Measurements from ENCODE around the gene HBE1.

GRCh38 chr11:5224538-5225479, 44.9 kb downstream of the HBE1 start:
- TF ChIP-seq CTCF (IDR thresholded peaks at IDR 0.05) = no peak
- no peak for TF ChIP-seq TCF7L2 (IDR thresholded peaks at IDR 0.05; ENCODE audit: low read depth, low read length)
- no peak for TF ChIP-seq POLR2AphosphoS5 (IDR thresholded peaks at IDR 0.05; ENCODE audit: low read depth, low read length)
- no peak for TF ChIP-seq REST (IDR thresholded peaks at IDR 0.05; ENCODE audit: insufficient read depth in 1 of 2, low read depth in 2 of 2, low read length in 1 of 2)

Data from Panc1 (cell line).